Activated T-helper 1 cell treated with anti-CD3 and anti-CD28 coated beads, Interleukin-12 subunit alpha, Interleukin-12 subunit beta, Interleukin-2, Interleukin-4 antibody, amounts not matched to agents 30 ng/mL and 10 ng/mL and 1 ng/mL, durations not matched to agents 14 hours and 24 hours and 36 hours (primary cell): Measurements from ENCODE around the gene TPRN. TPM values are rescaled to one million over a fixed set of nuclear protein-coding genes. Genes with fewer than 3 reads are reported as not detected.
A peak's percentile ranks its signal among the peaks of the same experiment; 100 is the strongest.
"Not testable (repeated sequence)": the region's sequence is repeated elsewhere in the genome, so short reads cannot be mapped to it uniquely, and the experiment has no call there.

Source experiments
- DNase-seq: peaks from one replicate; pipeline ENCODE4 v3.0.0; 2021; ENCODE audit warnings: low spot score
- H3K27ac Mint-ChIP-seq: one replicate; pipeline ENCODE4 v1.8.0; 2021; ENCODE audit warnings: mild to moderate bottlenecking, mixed read lengths
- H3K27me3 Mint-ChIP-seq: one replicate; pipeline ENCODE4 v1.8.0; 2022; ENCODE audit warnings: mild to moderate bottlenecking, moderate library complexity, mixed read lengths; ENCODE audit not compliant: insufficient read depth
- H3K36me3 Mint-ChIP-seq: one replicate; pipeline ENCODE4 v1.8.0; 2021; ENCODE audit warnings: low read depth, mixed read lengths
- H3K4me1 Mint-ChIP-seq: one replicate; pipeline ENCODE4 v1.8.0; 2021; ENCODE audit warnings: low read depth, mixed read lengths
- H3K4me3 Mint-ChIP-seq: one replicate; pipeline ENCODE4 v1.8.0; 2021; ENCODE audit warnings: mild to moderate bottlenecking, moderate library complexity, mixed read lengths
- H3K9me3 Mint-ChIP-seq: one replicate; pipeline ENCODE4 v1.8.0; 2021; ENCODE audit warnings: mixed read lengths
- intact Hi-C: fragments of 100-400 bp; cut with micrococcal nuclease; formaldehyde crosslinking; loops from one replicate; pipeline ENCODE4 v1.15.1; 2024
- total RNA-seq: library from RNA; stranded (reverse); gene quantifications from 2 replicates; pipeline ENCODE4 v1.2.3, GENCODE V29; 2022

The TPRN gene
- total RNA-seq, 1 donor from 2014 or later, result 17.2 TPM

DNA sequence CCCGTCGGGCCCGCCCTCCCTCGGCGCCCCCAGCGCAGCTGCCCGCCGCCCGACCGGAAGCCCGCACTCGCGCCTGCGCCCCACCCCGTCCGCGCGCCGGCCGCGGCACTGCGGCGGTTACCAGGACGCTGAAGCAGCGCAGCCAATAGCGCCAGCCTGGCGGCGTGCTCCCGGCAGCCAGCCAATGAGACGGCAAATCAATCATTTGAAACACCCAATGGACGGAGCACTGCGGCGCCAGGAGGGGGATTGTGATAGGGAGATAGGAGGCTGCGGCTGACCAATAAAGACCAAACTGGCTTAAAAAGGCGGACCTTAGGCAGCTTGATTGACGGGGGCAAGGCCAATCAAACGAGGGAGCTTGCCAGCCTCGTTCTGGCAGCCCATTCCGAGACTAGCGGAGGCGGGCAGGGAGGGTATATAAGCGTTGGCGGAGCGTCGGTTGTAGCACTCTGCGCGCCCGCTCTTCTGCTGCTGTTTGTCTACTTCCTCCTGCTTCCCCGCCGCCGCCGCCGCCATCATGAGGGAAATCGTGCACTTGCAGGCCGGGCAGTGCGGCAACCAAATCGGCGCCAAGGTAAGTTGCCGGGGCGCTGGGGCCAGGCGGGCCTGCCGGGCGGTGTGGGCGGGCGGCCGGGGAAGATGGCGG is 40.4 kb upstream of the TPRN start, which contains the start of gene TUBB4B:
Gene TUBB4B, plus strand, starts transcription at position 447 of the 649 bp plus-strand sequence. Its CDS starts 74 bp downstream, at position 521.
- H3K36me3 Mint-ChIP-seq, result peaks cover 23% of the 10 kb centered on the region
- DNase-seq, result peak; percentile 98
- H3K27ac Mint-ChIP-seq, result peak within 1 kb of the TSS; percentile 91
- no peaks in the 10 kb centered on the region for H3K9me3 Mint-ChIP-seq
- peak within 1 kb of the TSS; percentile 92 for H3K4me3 Mint-ChIP-seq
- H3K4me1 Mint-ChIP-seq, result peaks cover 22% of the 10 kb centered on the region
- no peaks in the 10 kb centered on the region for H3K27me3 Mint-ChIP-seq
- intact Hi-C loops, result loop anchor here (1.0 to 5.0 kb wide), 9 partner anchors 14 to 450 kb away; partner anchors contain the start of genes ANAPC2, EXD3, MRPL41 and NELFB

GRCh38 chr9:137240318-137240840 is 39.8 kb upstream of the TPRN start:
- no peaks in the 10 kb centered on the region for H3K27me3 Mint-ChIP-seq
- H3K9me3 Mint-ChIP-seq, result no peaks in the 10 kb centered on the region
- peak; percentile 68 for DNase-seq
- peaks cover 22% of the 10 kb centered on the region for H3K4me1 Mint-ChIP-seq
- no peak overlapping the region for H3K27ac Mint-ChIP-seq
- peaks cover 23% of the 10 kb centered on the region for H3K36me3 Mint-ChIP-seq
- intact Hi-C loops, result loop anchor here (2.0 to 5.0 kb wide), 4 partner anchors 182 to 450 kb away; partner anchors contain the start of genes EXD3, NOXA1, NPDC1 and TMEM141
- peak overlapping the region; percentile 83 for H3K4me3 Mint-ChIP-seq

DNA sequence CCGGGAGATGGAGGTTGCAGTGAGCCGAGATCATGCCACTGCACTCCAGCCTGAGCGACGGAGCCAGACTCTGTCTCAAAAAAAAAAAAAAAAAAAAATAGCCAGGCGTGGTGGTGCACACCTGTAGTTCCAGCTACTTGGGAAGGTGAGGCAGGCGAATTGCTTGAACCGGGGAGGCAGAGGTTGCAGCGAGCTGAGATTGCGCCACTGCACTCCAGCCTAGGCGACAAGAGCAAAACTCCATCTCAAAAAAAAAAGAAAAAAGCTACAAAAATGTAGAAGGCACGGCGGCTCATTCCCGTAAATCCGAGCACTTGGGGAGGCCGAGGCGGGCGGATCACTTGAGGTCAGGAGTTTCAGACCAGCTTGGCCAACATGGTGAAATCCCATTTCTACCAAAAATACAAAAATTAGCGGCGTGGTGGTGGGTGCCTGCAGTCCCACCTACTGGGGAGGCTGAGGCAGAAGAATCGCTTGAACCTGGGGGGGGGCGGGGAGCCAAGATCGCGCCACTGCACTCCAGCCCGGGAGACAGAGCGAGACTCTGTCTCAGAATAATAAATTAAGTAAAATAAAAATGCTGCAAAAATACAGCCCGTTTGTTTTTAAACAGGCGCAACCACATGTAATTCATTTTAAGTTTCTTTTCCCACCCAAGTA is 39.1 kb upstream of the TPRN start:
- H3K27ac Mint-ChIP-seq, result peak overlapping the region; percentile 58
- not testable (repeated sequence) for DNase-seq, H3K9me3 Mint-ChIP-seq, H3K27me3 Mint-ChIP-seq
- intact Hi-C loops, result loop anchor here (2.0 to 5.0 kb wide), 4 partner anchors 183 to 449 kb away; partner anchors contain the start of genes EXD3, NOXA1, NPDC1 and TMEM141
- peak overlapping the region; percentile 83 for H3K4me3 Mint-ChIP-seq
- peaks cover 23% of the 10 kb centered on the region for H3K36me3 Mint-ChIP-seq
- peaks cover 22% of the 10 kb centered on the region for H3K4me1 Mint-ChIP-seq

GRCh38 chr9:137237759-137238726 is 37.5 kb upstream of the TPRN start:
- Mint-ChIP-seq H3K27ac (no peak overlapping the region), H3K27me3 (peaks cover 5% of the 10 kb centered on the region), H3K4me3 (no peak overlapping the region), H3K36me3 (peaks cover 14% of the 10 kb centered on the region), H3K4me1 (peaks cover 9% of the 10 kb centered on the region), H3K9me3 (no peaks in the 10 kb centered on the region)
- intact Hi-C loops, result no loop called here
- DNase-seq, result no peak

DNA sequence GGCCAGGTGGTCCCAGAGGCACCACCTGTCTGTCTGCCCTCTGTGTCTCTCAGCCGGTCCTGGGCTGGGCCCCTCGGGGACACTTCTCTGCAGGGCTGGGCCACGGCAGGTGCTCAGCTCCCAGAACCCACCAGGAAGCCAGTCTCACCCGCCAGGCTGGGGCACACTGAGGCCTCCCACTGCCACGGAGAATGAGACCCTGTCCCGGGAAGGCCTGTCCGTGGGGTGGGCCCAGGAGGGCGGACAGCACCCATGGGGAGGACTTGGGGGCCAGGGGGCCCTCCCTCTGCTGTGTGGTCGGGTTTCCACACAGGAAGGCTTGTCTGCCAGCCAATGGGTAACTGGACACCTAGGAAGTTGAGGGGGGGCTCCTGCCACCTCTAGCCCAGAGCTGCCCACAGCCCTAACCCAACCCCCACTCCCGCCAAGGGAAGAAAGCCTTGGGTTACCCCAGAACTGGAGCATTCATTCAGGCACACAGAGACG is 36.4 kb upstream of the TPRN start:
- Mint-ChIP-seq H3K4me3 (no peak overlapping the region), H3K4me1 (no peaks in the 10 kb centered on the region), H3K9me3 (no peaks in the 10 kb centered on the region), H3K27me3 (peaks cover 5% of the 10 kb centered on the region), H3K27ac (no peak overlapping the region), H3K36me3 (peaks cover 4% of the 10 kb centered on the region)
- DNase-seq, result no peak
- intact Hi-C loops, result loop anchor here (1.0 kb wide), 4 partner anchors 10 to 119 kb away; partner anchors contain the start of genes NELFB and RNF224

- Mint-ChIP-seq H3K4me3 (no peak overlapping the region), H3K4me1 (no peaks in the 10 kb centered on the region), H3K27me3 (peaks cover 5% of the 10 kb centered on the region), H3K27ac (no peak overlapping the region), H3K36me3 (peaks cover 4% of the 10 kb centered on the region), H3K9me3 (no peaks in the 10 kb centered on the region)
- intact Hi-C loops, result loop anchor here (1.0 kb wide), 4 partner anchors 9 to 118 kb away; partner anchors contain the start of genes NELFB and RNF224
- DNase-seq, result peak; percentile 83
These were observed 35.8 kb upstream of the TPRN start for GRCh38 chr9:137236238-137236935.

DNA sequence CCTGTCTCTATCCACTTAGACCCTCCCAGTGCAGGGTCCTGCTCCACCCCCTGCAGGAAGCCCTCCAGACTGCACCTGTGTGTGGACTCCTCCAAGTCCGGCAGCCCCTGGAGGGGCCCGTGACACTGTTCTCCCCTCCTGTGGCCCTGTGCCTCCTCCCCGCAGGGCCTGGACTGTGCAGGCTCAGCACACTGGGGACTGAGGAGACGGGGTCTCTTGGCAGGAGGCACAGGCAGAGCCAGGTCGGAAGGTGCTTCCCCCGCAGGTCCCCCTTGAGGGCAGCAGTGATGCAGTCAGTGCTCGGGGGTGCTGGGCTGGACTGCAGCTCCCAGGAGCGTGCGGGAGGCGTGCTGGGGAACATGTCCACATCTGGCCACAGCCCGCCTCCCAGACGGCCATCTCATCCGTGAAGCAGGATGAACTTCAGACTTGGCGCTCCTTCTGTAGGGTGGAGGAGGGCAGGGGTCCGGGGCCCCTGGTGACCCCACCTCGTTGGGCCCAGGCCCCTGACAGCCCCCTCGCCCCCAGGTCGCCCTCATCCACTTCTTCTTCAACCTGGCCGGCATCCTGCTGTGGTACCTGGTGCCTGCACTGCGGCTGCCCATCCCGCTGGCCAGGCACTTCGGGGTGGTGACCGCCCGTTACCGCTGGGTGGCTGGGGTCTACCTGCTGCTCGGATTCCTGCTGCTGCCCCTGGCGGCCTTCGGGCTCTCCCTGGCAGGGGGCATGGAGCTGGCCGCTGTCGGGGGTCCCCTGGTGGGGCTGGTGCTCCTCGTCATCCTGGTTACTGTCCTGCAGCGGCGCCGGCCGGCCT is 35.1 kb upstream of the TPRN start:
- DNase-seq, result no peak
- Mint-ChIP-seq H3K9me3 (no peaks in the 10 kb centered on the region), H3K4me1 (no peaks in the 10 kb centered on the region), H3K27ac (no peak overlapping the region), H3K4me3 (no peak overlapping the region), H3K36me3 (peaks cover 2% of the 10 kb centered on the region), H3K27me3 (peaks cover 5% of the 10 kb centered on the region)
- intact Hi-C loops, result loop anchor here (1.0 kb wide), 4 partner anchors 8 to 117 kb away; partner anchors contain the start of genes NELFB and RNF224

DNA sequence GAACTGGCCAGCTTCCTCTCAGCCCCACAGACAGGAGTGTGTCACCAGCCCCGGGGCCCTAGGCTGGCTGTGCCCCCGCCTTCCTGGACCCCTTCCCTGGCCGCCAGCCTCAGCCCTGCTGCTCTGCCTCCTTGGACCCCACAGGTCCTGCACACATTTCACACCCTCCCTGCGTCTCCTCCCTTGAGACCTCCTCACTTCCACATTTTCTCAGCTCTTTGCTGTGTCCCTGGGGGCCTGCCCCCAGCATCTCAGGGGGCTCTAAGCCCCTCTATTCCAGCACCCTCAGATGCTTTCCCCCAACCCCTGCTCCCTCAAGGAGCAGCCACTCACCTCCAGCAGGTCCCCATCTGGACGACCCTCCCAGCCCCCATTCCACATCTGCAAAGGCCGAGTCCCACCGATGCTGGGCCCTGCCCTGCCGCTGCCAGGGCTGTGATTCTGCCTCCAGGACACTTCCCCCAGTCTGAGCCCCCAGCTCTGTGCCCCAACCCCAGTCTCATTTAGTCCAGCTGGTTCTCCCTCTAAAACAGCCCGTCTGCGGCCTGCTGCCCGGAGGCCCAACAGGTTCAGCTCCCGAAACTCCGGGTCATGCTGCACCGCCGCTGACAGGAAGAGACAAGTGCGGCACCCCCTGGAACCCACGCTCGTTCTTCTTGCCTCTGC is 34.4 kb upstream of the TPRN start:
- Mint-ChIP-seq H3K9me3 (no peaks in the 10 kb centered on the region), H3K4me1 (no peaks in the 10 kb centered on the region), H3K36me3 (peaks cover 2% of the 10 kb centered on the region), H3K27me3 (peaks cover 5% of the 10 kb centered on the region), H3K4me3 (no peak overlapping the region), H3K27ac (no peak overlapping the region)
- intact Hi-C loops, result no loop called here
- DNase-seq, result no peak

GRCh38 chr9:137234055-137234697 is 33.6 kb upstream of the TPRN start:
- intact Hi-C loops, result no loop called here
- no peak for DNase-seq
- Mint-ChIP-seq H3K4me3 (no peak overlapping the region), H3K9me3 (no peaks in the 10 kb centered on the region), H3K4me1 (no peaks in the 10 kb centered on the region), H3K36me3 (peaks cover 2% of the 10 kb centered on the region), H3K27me3 (peaks cover 5% of the 10 kb centered on the region), H3K27ac (no peak overlapping the region)

- peaks cover 5% of the 10 kb centered on the region for H3K27me3 Mint-ChIP-seq
- intact Hi-C loops, result no loop called here
These were observed 32.8 kb upstream of the TPRN start for GRCh38 chr9:137233143-137233980.

More at GRCh38 chr9:137233143-137233980, 32.8 kb upstream of the TPRN start:
- H3K4me1 Mint-ChIP-seq, result no peaks in the 10 kb centered on the region
- no peak for DNase-seq
- no peaks in the 10 kb centered on the region for H3K36me3 Mint-ChIP-seq
- H3K9me3 Mint-ChIP-seq, result no peaks in the 10 kb centered on the region
- H3K27ac Mint-ChIP-seq, result no peak overlapping the region
- no peak overlapping the region for H3K4me3 Mint-ChIP-seq
